ENCODE results near the gene DENND5A. TPM values are rescaled to one million over a fixed set of nuclear protein-coding genes. Genes with fewer than 3 reads are reported as not detected.

DENND5A gene
- total and polyA plus RNA-seq, 9 of the 15 experiments (the other 6 are each of a cell fraction or from before 2014, with no cell fraction given) = 11.7 to 130 (median 46.3) TPM

DNA sequence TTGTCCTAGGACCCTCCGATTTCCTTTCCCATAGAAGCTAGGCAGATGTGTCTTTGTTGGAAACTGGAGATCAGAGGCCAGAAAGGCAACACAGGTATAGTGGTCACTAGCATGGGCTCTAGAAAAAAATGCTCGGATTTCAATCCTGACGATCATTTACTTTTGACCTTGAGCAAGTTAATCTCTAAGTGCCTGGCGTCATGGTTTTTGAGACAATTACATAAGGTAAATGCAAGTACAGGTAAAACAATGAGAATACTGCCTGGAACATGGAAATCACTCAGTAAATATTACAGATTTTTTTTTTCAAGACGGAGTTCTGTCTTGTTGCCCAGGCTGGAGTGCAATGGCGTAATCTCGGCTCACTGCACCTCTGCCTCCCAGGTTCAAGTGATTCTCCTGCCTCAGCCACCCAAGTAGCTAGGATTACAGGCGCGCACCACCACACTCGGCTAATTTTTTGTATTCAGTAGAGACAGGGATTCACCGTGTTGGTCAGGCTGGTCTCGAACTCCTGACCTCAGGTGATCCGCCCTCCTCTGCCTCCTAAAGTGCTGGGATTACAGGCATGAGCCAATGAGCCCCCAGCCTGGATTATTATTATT lies 1.1 kb upstream of the DENND5A start (continued):
- TF ChIP-seq, protein P1, sequence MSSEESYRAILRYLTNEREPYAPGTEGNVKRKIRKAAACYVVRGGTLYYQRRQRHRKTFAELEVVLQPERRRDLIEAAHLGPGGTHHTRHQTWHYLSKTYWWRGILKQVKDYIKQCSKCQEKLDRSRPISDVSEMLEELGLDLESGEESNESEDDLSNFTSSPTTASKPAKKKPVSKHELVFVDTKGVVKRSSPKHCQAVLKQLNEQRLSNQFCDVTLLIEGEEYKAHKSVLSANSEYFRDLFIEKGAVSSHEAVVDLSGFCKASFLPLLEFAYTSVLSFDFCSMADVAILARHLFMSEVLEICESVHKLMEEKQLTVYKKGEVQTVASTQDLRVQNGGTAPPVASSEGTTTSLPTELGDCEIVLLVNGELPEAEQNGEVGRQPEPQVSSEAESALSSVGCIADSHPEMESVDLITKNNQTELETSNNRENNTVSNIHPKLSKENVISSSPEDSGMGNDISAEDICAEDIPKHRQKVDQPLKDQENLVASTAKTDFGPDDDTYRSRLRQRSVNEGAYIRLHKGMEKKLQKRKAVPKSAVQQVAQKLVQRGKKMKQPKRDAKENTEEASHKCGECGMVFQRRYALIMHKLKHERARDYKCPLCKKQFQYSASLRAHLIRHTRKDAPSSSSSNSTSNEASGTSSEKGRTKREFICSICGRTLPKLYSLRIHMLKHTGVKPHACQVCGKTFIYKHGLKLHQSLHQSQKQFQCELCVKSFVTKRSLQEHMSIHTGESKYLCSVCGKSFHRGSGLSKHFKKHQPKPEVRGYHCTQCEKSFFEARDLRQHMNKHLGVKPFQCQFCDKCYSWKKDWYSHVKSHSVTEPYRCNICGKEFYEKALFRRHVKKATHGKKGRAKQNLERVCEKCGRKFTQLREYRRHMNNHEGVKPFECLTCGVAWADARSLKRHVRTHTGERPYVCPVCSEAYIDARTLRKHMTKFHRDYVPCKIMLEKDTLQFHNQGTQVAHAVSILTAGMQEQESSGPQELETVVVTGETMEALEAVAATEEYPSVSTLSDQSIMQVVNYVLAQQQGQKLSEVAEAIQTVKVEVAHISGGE (CRISPR knock-in tag; IDR thresholded peaks at IDR 0.05) = no peak
- no peak for TF ChIP-seq ZNF175 (CRISPR knock-in tag; IDR thresholded peaks at IDR 0.05; ENCODE audit: low read depth)
- TF ChIP-seq MEF2D (tag; conservative IDR thresholded peaks at IDR 0.05; ENCODE audit: low read depth) = no peak
- TF ChIP-seq, protein P2, sequence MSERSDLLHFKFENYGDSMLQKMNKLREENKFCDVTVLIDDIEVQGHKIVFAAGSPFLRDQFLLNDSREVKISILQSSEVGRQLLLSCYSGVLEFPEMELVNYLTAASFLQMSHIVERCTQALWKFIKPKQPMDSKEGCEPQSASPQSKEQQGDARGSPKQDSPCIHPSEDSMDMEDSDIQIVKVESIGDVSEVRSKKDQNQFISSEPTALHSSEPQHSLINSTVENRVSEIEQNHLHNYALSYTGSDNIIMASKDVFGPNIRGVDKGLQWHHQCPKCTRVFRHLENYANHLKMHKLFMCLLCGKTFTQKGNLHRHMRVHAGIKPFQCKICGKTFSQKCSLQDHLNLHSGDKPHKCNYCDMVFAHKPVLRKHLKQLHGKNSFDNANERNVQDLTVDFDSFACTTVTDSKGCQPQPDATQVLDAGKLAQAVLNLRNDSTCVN (CRISPR knock-in tag; IDR thresholded peaks at IDR 0.05) = no peak
- no peak for TF ChIP-seq RBM25 (IDR thresholded peaks at IDR 0.05; ENCODE audit: low read depth, low read length, severe bottlenecking)
